OCI-M2 (cell line): ENCODE data around the gene ABCA10.
"Not testable (repeated sequence)": the region's sequence is repeated elsewhere in the genome, so short reads cannot be mapped to it uniquely, and the experiment has no call there.

Source experiments
- DNase-seq: peaks from one replicate; lab custom pipeline; 2025; ENCODE audit not compliant: unreplicated experiment; lab: John Stamatoyannopoulos, UW

The ABCA10 gene, protein sequence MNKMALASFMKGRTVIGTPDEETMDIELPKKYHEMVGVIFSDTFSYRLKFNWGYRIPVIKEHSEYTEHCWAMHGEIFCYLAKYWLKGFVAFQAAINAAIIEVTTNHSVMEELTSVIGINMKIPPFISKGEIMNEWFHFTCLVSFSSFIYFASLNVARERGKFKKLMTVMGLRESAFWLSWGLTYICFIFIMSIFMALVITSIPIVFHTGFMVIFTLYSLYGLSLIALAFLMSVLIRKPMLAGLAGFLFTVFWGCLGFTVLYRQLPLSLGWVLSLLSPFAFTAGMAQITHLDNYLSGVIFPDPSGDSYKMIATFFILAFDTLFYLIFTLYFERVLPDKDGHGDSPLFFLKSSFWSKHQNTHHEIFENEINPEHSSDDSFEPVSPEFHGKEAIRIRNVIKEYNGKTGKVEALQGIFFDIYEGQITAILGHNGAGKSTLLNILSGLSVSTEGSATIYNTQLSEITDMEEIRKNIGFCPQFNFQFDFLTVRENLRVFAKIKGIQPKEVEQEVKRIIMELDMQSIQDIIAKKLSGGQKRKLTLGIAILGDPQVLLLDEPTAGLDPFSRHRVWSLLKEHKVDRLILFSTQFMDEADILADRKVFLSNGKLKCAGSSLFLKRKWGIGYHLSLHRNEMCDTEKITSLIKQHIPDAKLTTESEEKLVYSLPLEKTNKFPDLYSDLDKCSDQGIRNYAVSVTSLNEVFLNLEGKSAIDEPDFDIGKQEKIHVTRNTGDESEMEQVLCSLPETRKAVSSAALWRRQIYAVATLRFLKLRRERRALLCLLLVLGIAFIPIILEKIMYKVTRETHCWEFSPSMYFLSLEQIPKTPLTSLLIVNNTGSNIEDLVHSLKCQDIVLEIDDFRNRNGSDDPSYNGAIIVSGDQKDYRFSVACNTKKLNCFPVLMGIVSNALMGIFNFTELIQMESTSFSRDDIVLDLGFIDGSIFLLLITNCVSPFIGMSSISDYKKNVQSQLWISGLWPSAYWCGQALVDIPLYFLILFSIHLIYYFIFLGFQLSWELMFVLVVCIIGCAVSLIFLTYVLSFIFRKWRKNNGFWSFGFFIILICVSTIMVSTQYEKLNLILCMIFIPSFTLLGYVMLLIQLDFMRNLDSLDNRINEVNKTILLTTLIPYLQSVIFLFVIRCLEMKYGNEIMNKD (N-terminal part only)

DNA sequence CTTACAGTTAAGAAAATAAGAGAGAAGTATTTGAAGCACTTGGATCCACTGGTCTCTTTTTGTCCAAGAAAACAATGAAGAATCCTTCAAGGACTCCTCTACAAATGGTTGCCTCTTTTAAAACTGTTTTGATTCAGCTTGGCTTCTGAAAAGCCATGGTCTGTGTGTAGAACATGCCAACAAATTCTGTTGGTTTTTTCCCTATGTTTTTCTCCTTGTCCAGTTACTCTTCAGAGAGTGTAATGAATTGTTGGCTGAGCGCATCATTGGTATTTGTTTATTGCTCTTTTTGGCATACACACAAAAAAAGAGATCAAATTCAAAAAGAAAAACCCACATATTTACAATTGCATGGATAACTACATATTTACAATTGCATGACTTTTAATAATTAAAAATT, at the start of gene ABCA10:
Gene ABCA10 (minus strand): TSS at position 249 of the 400 bp plus-strand sequence. CDS start 3,466 bp downstream, outside the sequence.
- DNase-seq = no peak

GRCh38 chr17:69276279-69276678, 47.7 kb upstream of the ABCA10 start:
- not testable (repeated sequence) for DNase-seq

- DNase-seq = no peak
Measured at GRCh38 chr17:69275751-69276150, 47.1 kb upstream of the ABCA10 start.

DNA sequence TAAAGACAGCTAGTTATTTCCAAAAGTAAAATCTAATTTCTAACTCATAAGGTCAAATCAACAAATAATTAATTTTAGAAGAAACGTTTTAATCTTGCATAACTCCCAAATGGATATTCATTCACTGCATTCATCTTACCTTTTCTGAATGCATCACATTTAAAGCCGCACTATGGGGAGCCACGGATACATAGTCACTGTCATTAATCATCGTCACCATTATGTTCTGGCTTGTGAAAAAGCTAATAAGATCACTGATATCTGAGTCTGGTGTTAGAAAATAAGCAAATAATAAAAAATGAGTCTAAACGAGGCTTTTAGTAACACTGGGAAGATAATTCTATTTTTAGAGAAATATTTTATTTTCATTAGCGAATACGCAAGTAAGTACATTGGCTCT, 42.4 kb upstream of the ABCA10 start:
- no peak for DNase-seq

DNA sequence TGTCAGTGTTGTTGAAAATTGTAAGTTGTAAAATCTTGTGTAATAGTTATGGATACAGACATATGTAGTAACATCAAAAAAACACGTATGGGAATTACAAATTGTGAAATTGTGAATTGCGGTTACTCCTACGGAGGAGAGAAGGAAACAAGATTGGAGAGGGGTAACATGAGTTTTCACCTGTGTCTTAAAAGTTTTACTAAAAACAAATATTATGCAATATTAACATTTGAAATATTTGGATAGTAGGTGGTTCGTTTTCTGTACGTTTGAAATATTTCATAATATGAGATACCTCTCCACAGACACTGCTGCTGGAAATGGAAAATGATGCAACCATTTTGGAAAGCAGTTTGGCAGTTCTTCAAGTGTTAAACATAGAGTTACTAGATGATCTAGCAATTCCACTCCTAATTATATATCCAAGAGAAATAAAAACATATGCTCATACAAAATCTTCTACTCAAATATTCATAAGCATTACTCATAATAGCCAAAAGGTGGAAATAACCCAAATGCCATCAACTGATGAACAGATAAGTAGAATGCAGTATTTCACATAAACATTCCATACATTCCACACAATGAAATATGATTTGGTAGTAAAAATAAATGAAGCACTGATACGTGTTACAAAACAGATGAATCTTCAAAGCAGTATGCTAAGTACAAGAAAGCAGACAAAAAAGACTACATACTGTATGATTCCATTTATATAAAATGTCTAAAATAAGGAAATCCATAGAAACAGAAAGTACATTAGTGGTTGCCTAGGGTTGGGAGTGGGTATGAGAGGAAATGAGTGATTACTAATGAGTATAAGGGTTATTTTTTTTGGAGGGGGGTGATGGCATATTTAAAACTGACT, 40.7 kb upstream of the ABCA10 start:
- no peak for DNase-seq

- no peak for DNase-seq
Measured at GRCh38 chr17:69268543-69269014, 40.0 kb upstream of the ABCA10 start.

GRCh38 chr17:69267219-69267618, 38.6 kb upstream of the ABCA10 start:
- DNase-seq = no peak

GRCh38 chr17:69265873-69266272, 37.2 kb upstream of the ABCA10 start:
- DNase-seq = no peak

DNA sequence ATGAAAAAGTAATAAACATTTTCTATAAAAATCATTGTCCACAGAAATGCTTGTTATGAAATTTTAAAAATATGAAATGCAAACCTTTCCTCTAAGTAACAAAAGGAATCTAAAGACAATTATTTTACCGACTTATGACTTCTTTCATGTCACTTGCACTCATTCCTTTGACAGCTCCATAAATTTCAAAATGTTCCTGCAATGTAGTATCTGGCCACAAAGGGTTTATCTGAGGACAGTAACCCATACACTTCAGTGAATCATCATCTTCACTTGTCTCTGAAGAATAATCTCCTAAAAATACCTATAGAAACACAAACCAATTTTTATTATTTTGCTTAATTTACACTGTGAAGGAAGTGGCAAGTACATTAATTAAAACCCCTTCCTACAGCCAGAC, 25.6 kb upstream of the ABCA10 start:
- DNase-seq = no peak

DNA sequence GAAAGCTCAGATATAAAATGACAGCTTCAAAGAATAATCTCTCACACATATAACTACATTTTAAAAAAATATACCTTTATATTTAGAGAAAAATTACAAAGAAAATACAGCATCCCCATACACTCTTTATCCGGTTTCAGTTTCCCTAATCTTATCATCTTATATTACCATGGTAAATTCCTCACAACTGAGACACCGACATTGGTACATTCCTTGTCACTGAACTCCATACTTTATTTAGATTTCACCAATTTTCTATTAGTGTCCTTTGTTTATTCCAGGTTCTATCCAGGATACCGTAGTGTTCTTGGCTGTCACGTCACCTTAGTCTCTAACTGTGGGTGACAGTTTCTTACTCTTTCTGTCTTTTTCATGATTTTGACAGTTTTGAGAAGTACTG, 22.0 kb upstream of the ABCA10 start:
- no peak for DNase-seq

DNA sequence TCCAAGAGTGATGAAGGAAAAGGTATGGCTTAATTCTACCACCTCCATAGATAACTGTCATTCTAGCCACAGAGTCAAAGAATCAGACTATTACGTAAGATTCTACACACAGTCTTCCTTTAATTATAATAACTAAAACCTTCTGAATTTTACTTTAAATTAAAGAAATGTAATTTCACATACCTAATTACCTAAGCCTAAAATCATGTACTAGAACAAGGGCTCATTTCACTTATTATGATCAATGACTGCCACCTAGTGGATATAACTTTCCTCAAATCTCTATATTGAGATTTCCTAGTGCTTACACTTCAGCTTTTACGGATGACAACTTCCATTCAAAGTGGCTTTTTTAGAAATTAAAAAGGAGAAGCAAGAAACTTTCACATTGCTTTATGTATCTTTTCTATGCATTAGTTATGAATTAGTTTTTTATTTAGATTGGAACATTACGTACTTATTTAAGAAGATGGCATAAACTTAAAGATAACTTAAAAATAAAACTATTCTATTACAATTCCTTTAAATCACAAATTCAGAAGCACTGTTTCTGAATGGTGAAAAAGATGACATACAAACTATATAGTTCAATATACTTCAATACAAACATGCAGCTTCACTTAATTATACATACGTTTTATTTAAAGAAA, 18.2 kb upstream of the ABCA10 start:
- DNase-seq = no peak

DNA sequence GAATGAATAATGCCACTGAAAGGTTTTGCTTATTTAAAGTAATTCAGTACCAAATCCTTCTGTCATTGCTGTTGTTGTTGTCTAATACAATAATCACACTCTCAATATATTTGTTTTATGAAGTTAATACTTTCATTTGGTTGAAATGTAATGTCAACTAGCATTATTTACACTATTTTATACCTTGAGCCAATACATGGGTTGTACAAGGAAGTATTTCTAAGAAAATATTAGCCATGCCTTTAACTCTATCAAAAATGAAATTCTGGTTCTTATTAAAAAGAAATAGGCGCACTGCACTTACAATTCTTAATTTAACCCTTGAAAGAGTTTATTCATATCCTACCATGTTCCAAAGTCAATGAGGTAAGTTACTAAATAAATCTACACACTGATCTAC, 17.6 kb upstream of the ABCA10 start:
- DNase-seq = no peak

DNA sequence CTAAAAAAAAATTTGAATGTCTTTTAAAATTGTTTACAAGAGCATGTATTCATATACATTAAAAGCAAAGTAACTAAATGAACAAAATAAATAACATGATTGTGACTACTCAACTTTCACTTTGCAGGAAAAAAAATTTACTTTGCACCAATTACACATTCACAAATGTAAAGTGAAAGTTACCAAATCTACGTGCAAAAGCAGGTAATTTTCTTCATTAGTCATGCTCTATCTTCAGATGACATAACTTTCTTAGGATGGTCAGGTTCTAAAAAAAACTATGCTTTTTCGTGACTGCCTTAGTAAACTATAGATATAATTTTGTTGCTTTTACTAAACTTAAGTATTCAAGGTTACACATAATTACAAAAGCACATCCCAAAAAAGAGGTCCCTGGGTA, 17.0 kb upstream of the ABCA10 start:
- DNase-seq = no peak

- no peak for DNase-seq
Measured at GRCh38 chr17:69239611-69240600, 11.3 kb upstream of the ABCA10 start.

DNA sequence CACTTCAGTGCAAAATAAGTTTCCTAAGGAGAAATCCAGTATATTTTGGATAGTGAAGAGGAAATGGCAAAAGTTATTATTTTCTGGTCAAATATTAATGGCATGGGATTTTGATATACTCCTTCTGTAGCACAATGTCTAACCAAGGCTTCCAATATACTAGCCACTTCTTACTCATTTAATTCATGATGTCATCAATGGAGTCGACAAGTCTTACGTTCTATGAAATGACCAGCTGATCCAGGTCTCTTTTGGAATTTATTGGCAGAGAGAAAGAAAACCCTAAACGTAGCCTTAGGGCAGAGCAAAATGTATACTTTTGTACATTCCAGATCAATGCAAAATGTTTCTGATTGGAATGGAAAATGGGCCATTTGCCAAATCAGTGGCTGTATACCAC, 8.3 kb upstream of the ABCA10 start:
- no peak for DNase-seq

- DNase-seq = no peak
Measured at GRCh38 chr17:69236464-69236863, 7.8 kb upstream of the ABCA10 start.

- DNase-seq = peak; percentile 22
Measured at GRCh38 chr17:69235338-69236058, 6.9 kb upstream of the ABCA10 start.

DNA sequence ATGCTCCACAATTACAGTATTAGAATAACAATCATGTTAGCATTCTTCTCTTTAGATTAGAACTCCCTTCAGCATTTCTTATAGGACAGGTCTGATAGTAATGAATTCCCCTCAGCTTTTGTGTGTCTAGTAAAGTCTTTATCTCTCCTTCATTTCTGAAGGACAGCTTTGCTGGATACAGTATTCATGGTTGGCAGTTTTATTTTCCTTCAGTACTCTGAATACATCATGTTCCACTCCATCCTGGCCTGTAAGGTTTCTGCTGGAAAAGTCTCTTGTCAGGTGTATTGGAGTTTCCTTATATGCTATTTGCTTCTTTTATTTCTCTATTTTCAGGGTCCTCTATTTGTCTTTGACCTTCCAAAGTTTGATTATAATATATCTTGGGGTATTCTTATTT, 4.0 kb upstream of the ABCA10 start:
- no peak for DNase-seq
